Right ventricle myocardium superior (tissue), 1 donor: Measurements from ENCODE around the gene SREBF2. TPM values are rescaled to one million over a fixed set of nuclear protein-coding genes. Genes with fewer than 3 reads are reported as not detected.

Source experiments
- ATAC-seq: fragments of 200-7000 bp; cut with Tn5 transposase; one replicate; pipeline ENCODE4 v1.9.1; 2020; ENCODE audit warnings: mild to moderate bottlenecking; ENCODE audit not compliant: poor library complexity
- DNase-seq: peaks from one replicate; pipeline ENCODE4 v3.0.0-alpha.2; 2020
- intact Hi-C: fragments of 100-400 bp; cut with DNase I; formaldehyde crosslinking; loops from one replicate; pipeline ENCODE4 v1.11.2; 2022
- total RNA-seq: library from RNA; stranded (reverse); fragmentation: NEBNext Ultra II Directional; extraction: Animal tissue kit (Norgen Biotek cat#: 25700); gene quantifications from one replicate; pipeline ENCODE4 v1.2.1, GENCODE V29; 2021
- donor health status: DM: no; HTN: yes; CAD: no; lungs with severe emphysema.

Gene SREBF2
- total RNA-seq, 1 donor from 2014 or later, result 75.2 TPM

GRCh38 chr22:41928593-41929417 lies 95.9 kb downstream of the SREBF2 start:
- no peak for ATAC-seq
- intact Hi-C loops, result no loop called here

GRCh38 chr22:41929418-41929810 lies 96.5 kb downstream of the SREBF2 start:
- intact Hi-C loops, result no loop called here
- ATAC-seq (no peak), DNase-seq (peak; percentile 27)

More at GRCh38 chr22:41928593-41929417, 95.9 kb downstream of the SREBF2 start:
- DNase-seq, result no peak

- ATAC-seq, result no peak
- no peak for DNase-seq
- intact Hi-C loops, result no loop called here
Observed at GRCh38 chr22:41931701-41932269, 98.9 kb downstream of the SREBF2 start.

GRCh38 chr22:41932353-41932752 lies 99.4 kb downstream of the SREBF2 start:
- ATAC-seq, result no peak
- DNase-seq, result no peak
- intact Hi-C loops, result no loop called here

- peak; percentile 38 for DNase-seq
- intact Hi-C loops, result no loop called here
Observed at GRCh38 chr22:41933411-41934177, 100.7 kb downstream of the SREBF2 start.

GRCh38 chr22:41934284-41935014 lies 101.5 kb downstream of the SREBF2 start:
- peak; percentile 54 for ATAC-seq
- no peak for DNase-seq
- intact Hi-C loops, result no loop called here

More at GRCh38 chr22:41933411-41934177, 100.7 kb downstream of the SREBF2 start:
- ATAC-seq, result no peak

- peak; percentile 83 for ATAC-seq
- intact Hi-C loops, result no loop called here
- DNase-seq, result peak; percentile 69
Observed at GRCh38 chr22:41935015-41935351, 102.1 kb downstream of the SREBF2 start.

GRCh38 chr22:41935509-41935908 lies 102.6 kb downstream of the SREBF2 start:
- peak; percentile 36 for DNase-seq
- ATAC-seq, result no peak

GRCh38 chr22:41936894-41937169 lies 103.9 kb downstream of the SREBF2 start:
- intact Hi-C loops, result no loop called here
- no peak for ATAC-seq
- DNase-seq, result no peak

More at GRCh38 chr22:41935509-41935908, 102.6 kb downstream of the SREBF2 start:
- intact Hi-C loops, result no loop called here

GRCh38 chr22:41939981-41940831 lies 107.3 kb downstream of the SREBF2 start:
- ATAC-seq, result no peak
- intact Hi-C loops, result loop anchor here (2.0 to 5.0 kb wide), 2 partner anchors 191 to 243 kb away; partner anchors contain the start of gene MEI1
- peak; percentile 47 for DNase-seq

- ATAC-seq, result peak; percentile 88
- peak; percentile 90 for DNase-seq
- intact Hi-C loops, result loop anchor here (1.0 to 5.0 kb wide), 3 partner anchors 118 to 244 kb away; partner anchors contain the start of gene MEI1
Observed at GRCh38 chr22:41940832-41941765, 108.2 kb downstream of the SREBF2 start.

GRCh38 chr22:41943661-41944209 lies 110.8 kb downstream of the SREBF2 start:
- intact Hi-C loops, result loop anchor here (5.0 kb wide), 1 partner anchor 246 kb away; the partner anchor contains the start of gene MEI1
- ATAC-seq (no peak), DNase-seq (no peak)

GRCh38 chr22:41946629-41947423 lies 113.9 kb downstream of the SREBF2 start, which contains the start of gene CENPM:
CENPM (minus strand) TSS chr22:41947152; CDS start chr22:41947076, 76 bp downstream.
- ATAC-seq (peak; percentile 99), DNase-seq (peak; percentile 94)
- intact Hi-C loops, result no loop called here

GRCh38 chr22:41947424-41948080 lies 114.6 kb downstream of the SREBF2 start:
- intact Hi-C loops, result no loop called here
- DNase-seq (no peak), ATAC-seq (no peak)

GRCh38 chr22:41948142-41948541 lies 115.2 kb downstream of the SREBF2 start:
- ATAC-seq (no peak), DNase-seq (no peak)
- intact Hi-C loops, result no loop called here
